Caco-2 (cell line): ENCODE measurements around the gene PDZD2. TPM values are rescaled to one million over a fixed set of nuclear protein-coding genes. Genes with fewer than 3 reads are reported as not detected.
"Not testable (repeated sequence)": the region's sequence is repeated elsewhere in the genome, so short reads cannot be mapped to it uniquely, and the experiment has no call there.

Experiments used
- BruUV-seq: library from RNA; stranded (reverse); fragments of 400-500 nt; replicated peaks from 2 replicates; lab custom pipeline; 2021; lab: Mats Ljungman, UMichigan
- CTCF ChIA-PET: fragments of 300-600 bp; sonication (Branson Sonifier 250); formaldehyde crosslinking; loops from one replicate; lab custom pipeline; 2022; ENCODE audit warnings: antibody characterized with exemption; lab: Charles Lee
- POLR2A ChIA-PET: fragments of 300-600 bp; sonication (Branson Sonifier 250); formaldehyde crosslinking; loops from one replicate; lab custom pipeline; 2022; ENCODE audit warnings: antibody characterized with exemption; lab: Charles Lee
- DNase-seq, 2 experiments: peaks; one replicate each; pipeline versions ENCODE4 v3.0.0 to v3.0.0-alpha.2; 2020 to 2022
- H3K27me3 ChIP-seq: replicated peaks from 2 replicates; pipeline ENCODE4 v1.6.0; 2011; ENCODE audit warnings: low read length; ENCODE audit not compliant: control insufficient read depth, insufficient read depth
- H3K36me3 ChIP-seq: 2 replicates; pipeline ENCODE4 v1.5.1; 2011; ENCODE audit warnings: low read length; ENCODE audit not compliant: control insufficient read depth, insufficient read depth
- H3K4me1 ChIP-seq: fragments of 250-450 bp; sonication (Bioruptor Pico); 2 replicates; pipeline ENCODE4 v1.5.1; 2020; ENCODE audit warnings: mild to moderate bottlenecking
- H3K4me3 ChIP-seq: 2 replicates; pipeline ENCODE4 v1.5.1; 2011; ENCODE audit warnings: low read depth, mild to moderate bottlenecking, control low read depth, low read length
- H3K9me3 ChIP-seq: fragments of 250-450 bp; sonication (Bioruptor Pico); 2 replicates; pipeline ENCODE4 v1.5.1; 2020; ENCODE audit warnings: mild to moderate bottlenecking, moderate library complexity
- H3K27ac Mint-ChIP-seq: one replicate; pipeline ENCODE4 v1.8.0; 2022; ENCODE audit warnings: mixed read lengths; ENCODE audit not compliant: unreplicated experiment
- H3K27me3 Mint-ChIP-seq: one replicate; pipeline ENCODE4 v1.8.0; 2022; ENCODE audit warnings: mixed read lengths; ENCODE audit not compliant: insufficient read depth, unreplicated experiment
- H3K36me3 Mint-ChIP-seq: one replicate; pipeline ENCODE4 v1.8.0; 2022; ENCODE audit warnings: mild to moderate bottlenecking, mixed read lengths; ENCODE audit not compliant: insufficient read depth, unreplicated experiment
- H3K4me1 Mint-ChIP-seq: one replicate; pipeline ENCODE4 v1.8.0; 2022; ENCODE audit warnings: low read depth, mixed read lengths; ENCODE audit not compliant: unreplicated experiment
- H3K4me3 Mint-ChIP-seq: one replicate; pipeline ENCODE4 v1.8.0; 2022; ENCODE audit warnings: mild to moderate bottlenecking, moderate library complexity, mixed read lengths; ENCODE audit not compliant: unreplicated experiment
- H3K9me3 Mint-ChIP-seq: one replicate; pipeline ENCODE4 v1.8.0; 2022; ENCODE audit warnings: mixed read lengths; ENCODE audit not compliant: unreplicated experiment
- CTCF ChIP-seq, 2 experiments: fragments of 200-600 bp in 1 of 2; IDR thresholded peaks; 1 replicate in 1 of 2; 2 replicates in 1 of 2; pipeline versions ENCODE4 v1.5.1 to v1.8.0; 2011 to 2022; ENCODE audit warnings: antibody characterized with exemption in 1 of 2, control low read depth in 1 of 2, inconsistent platforms in 1 of 2, low read depth in 1 of 2, low read length in 1 of 2, mild to moderate bottlenecking in 1 of 2, moderate library complexity in 1 of 2; ENCODE audit not compliant: insufficient read depth in 1 of 2, severe bottlenecking in 1 of 2, unreplicated experiment in 1 of 2
- intact Hi-C: fragments of 100-400 bp; cut with micrococcal nuclease; formaldehyde crosslinking; loops from one replicate; pipeline ENCODE4 v1.10.0; 2022; ENCODE audit not compliant: unreplicated experiment
- total RNA-seq: library from RNA; stranded (reverse); gene quantifications from 2 replicates; pipeline ENCODE4 v1.2.3, GENCODE V29; 2022

PDZD2 gene
- total RNA-seq, 1 experiment from 2014 or later = 0.16 TPM

- CTCF ChIA-PET, H3K4me3 ChIP-seq, H3K27me3 ChIP-seq, H3K4me3 Mint-ChIP-seq, H3K9me3 ChIP-seq, H3K36me3 ChIP-seq, H3K27ac Mint-ChIP-seq, POLR2A ChIA-PET, BruUV-seq, DNase-seq, intact Hi-C loops, H3K9me3 Mint-ChIP-seq, H3K27me3 Mint-ChIP-seq: not testable (repeated sequence)
- H3K4me1 ChIP-seq = peaks cover 12% of the 10 kb centered on the region
- peaks cover 18% of the 10 kb centered on the region for H3K4me1 Mint-ChIP-seq
- H3K36me3 Mint-ChIP-seq = peaks cover 14% of the 10 kb centered on the region
Measured at GRCh38 chr5:32040181-32040695, 401.3 kb downstream of the PDZD2 start.

- Histone ChIP-seq H3K36me3 (no peaks in the 10 kb centered on the region), H3K9me3 (no peaks in the 10 kb centered on the region), H3K4me3 (no peak overlapping the region), H3K4me1 (peaks cover 12% of the 10 kb centered on the region), H3K27me3 (no peaks in the 10 kb centered on the region)
- Mint-ChIP-seq H3K27me3 (peaks cover 4% of the 10 kb centered on the region), H3K4me3 (peak overlapping the region; percentile 7), H3K27ac (peak overlapping the region; percentile 82), H3K9me3 (no peaks in the 10 kb centered on the region), H3K4me1 (peaks cover 18% of the 10 kb centered on the region), H3K36me3 (peaks cover 14% of the 10 kb centered on the region)
- no TSS peak for BruUV-seq
- intact Hi-C loops = no loop called here
- CTCF ChIA-PET = no interaction called here
- no peak for TF ChIP-seq CTCF (IDR thresholded peaks at IDR 0.05; ENCODE audit: insufficient read depth in 1 of 2, low read depth in 1 of 2, low read length in 1 of 2, severe bottlenecking in 1 of 2, unreplicated experiment in 1 of 2)
- POLR2A ChIA-PET = no interaction called here
- peak; percentile 16 to 69 for DNase-seq
Measured at GRCh38 chr5:32042551-32042961, 403.6 kb downstream of the PDZD2 start.

- H3K27me3 Mint-ChIP-seq = peaks cover 4% of the 10 kb centered on the region
- CTCF ChIA-PET = no interaction called here
- no TSS peak for BruUV-seq
- Histone ChIP-seq H3K4me3 (no peak overlapping the region), H3K9me3 (no peaks in the 10 kb centered on the region; the same call in 1 of the 2 replicates), H3K4me1 (peaks cover 12% of the 10 kb centered on the region), H3K36me3 (no peaks in the 10 kb centered on the region), H3K27me3 (no peaks in the 10 kb centered on the region)
- no peak for DNase-seq
- no peaks in the 10 kb centered on the region for H3K9me3 Mint-ChIP-seq
- POLR2A ChIA-PET = no interaction called here
- H3K4me1 Mint-ChIP-seq = peaks cover 18% of the 10 kb centered on the region
- no peak for TF ChIP-seq CTCF (IDR thresholded peaks at IDR 0.05; ENCODE audit: insufficient read depth in 1 of 2, low read depth in 1 of 2, low read length in 1 of 2, severe bottlenecking in 1 of 2, unreplicated experiment in 1 of 2)
- intact Hi-C loops = no loop called here
- peak overlapping the region; percentile 82 for H3K27ac Mint-ChIP-seq
- peak overlapping the region; percentile 7 for H3K4me3 Mint-ChIP-seq
- H3K36me3 Mint-ChIP-seq = peaks cover 14% of the 10 kb centered on the region
Measured at GRCh38 chr5:32043105-32043504, 404.2 kb downstream of the PDZD2 start.
